ENCODE measurements around the gene DHRS12.
"Not testable (repeated sequence)": the region's sequence is repeated elsewhere in the genome, so short reads cannot be mapped to it uniquely, and the experiment has no call there.

Gene DHRS12

DNA sequence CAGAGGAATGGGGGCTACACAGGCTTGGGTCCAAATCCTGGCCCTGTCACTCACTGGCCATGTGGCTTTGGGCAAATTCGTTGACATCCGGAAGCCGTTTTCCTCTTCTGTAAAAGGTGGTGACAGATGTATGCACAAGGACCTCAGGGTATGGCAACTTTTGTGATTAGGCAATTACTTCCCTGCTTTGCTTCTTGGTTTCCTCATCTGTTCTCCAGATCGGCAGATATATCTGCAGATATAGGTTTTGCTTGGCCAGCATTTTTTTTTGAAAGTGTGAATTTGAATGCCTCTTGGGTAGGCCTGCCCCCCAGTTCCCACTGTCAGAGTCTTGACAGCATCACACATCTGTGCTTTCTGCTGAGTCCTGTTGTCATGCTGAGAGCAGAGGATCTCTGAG is 23.3 kb upstream of the DHRS12 start:
- DNase-seq (ENCODE audit: low read depth): no peak

DNA sequence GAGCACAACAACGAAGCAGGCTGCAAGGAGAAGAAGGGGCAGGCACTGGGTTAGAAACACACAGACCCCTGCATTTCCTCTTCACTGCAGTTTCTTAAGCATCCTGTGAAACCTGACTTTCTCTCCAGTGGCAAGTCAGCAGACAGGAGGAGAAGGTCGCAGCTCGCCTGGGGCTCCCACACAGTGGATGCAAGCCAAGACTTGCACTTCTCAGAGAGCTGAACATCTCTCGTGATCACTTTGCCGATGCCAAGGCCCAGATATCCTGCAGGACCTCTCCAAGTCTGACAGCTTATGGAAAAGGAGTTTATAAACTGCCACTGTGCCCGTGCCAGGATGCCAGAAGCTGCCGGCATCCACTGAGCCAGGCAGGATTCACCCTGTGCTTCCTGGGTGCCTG is 22.6 kb upstream of the DHRS12 start:
- no peak for DNase-seq (ENCODE audit: low read depth)

DNA sequence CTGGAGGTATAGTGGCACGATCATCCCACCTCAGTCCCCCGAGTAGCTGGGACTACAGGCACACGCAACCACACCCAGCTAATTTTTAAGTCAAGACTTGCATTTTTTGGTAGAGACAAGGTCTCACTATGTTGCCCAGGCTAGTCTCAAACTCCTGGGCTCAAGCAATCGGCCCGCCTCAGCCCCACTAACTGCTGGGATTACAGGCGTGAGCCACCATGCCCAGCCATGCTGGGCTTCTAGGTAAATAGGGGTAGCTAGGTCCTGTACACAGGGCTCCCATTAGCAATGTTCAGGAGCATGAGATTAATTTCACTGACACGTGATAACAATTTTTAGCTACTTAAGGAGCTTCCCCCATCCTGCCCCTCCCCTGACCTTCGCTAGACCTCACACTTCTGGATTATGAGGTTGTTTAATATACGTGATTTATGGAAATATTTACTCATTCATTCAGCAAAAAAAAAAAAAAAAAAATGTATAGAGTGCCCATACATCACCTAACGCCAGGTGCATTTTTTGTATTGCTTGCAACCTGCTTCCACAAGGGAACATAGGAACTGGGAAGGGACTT is 21.8 kb upstream of the DHRS12 start:
- DNase-seq (ENCODE audit: low read depth): no peak

DNA sequence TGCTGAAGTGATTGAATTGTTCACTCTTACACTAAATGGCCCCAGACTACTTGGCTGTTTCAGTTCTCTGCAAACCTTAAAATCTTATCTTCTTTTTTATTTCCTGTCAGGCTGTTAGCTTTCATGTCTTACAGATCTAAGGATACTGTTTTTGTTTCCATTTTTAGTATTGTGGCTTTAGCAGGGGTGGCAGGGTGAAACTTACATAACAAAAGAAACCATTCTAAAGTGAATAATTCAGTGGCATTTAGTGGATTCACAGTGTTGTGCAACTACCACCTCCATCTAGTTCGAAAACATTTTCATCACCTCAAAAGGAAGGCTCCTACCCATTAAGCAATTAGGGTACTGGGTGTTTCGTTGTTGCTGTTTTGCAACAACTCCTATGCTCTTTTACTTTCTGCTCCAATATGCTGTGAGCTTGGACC is 21.2 kb upstream of the DHRS12 start:
- no peak for DNase-seq (ENCODE audit: low read depth)

DNA sequence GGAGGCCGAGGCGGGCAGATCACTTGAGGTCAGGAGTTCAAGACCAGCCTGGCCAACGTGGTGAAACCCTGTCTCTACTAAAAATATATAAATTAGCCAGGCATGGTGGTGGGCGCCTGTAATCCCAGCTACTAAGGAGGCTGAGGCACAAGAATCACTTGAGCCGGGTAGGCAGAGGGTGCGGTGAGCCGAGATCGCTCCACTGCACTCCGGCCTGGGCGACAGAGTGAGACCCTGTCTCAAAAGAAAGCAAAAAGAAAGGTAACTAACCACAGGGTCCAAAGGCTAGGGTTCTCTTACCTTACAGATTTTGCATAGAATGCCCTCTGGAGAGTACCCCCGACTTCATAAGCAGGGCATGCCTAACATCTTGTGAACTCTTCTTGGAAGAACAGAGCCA is 20.7 kb upstream of the DHRS12 start:
- DNase-seq (ENCODE audit: low read depth): not testable (repeated sequence)

DNA sequence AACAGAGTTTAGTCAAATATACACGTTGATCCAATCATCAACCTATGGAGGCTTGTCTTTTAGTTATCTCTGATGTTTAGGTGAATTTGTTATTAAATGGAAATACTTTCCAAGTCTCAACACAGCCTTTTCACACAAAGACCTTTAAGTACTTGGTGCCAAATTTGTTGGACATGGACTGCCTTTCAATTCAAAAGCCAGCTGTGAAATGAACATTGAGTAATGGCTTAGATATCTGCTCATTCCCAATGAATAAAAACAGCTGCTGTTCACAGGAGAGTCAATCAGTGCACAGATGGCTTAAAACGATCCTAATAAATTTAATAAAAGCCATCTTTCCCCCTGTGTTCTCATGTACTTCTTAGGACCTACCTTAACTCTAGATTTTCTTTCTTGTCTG is 19.9 kb upstream of the DHRS12 start:
- no peak for DNase-seq (ENCODE audit: low read depth)

DNA sequence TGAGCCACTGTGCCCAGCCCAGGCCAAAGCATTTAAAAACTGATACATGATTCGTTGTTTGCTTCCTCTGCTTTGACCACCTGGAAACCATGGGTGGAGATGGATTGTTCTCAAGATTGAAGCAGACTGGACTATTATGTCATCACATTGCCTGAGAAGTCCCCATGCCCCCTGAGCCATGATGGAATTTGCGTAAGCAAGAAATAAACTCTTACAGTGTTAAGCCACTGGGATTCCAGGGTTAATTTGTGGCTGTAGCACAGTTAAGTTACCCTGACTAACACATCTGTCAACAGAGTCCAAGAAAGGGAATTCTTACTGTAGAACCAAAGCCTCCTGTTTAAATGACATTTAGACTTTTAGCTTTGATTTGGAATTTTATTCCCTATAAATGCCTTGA is 19.4 kb upstream of the DHRS12 start:
- DNase-seq (ENCODE audit: low read depth): no peak

DNA sequence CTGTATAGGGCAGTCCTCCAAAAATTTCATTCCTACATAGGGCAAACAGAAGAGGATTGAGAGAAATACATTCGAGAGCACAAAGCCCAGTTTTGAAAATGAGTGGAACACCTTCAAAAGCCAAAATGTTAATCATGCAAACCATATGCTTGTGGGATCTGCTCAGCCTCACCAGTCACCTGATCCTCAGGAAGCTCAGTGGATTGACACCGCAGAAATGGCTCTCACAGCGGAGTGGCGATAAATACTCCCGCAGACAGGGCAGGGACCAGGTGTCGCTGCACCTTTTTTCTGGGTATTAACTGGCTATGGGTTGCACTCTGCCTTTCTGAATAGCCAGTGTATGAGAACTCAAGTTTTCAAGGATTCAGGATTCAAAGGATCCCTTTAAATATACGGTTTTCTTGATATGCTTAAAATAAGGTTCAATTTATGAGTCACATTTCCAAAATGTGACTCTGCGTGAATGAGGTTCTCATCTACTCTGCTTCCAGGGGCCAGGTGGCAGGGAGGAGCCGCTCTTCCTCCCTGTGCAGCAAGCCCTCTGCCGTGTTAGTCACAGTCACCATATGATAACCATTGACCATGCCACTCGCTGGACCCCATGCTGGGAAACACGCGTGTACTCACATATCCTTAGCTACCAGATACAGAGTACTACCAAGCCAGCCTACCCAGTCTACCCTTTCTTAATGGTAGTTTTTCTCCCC is 18.3 kb upstream of the DHRS12 start:
- no peak for DNase-seq (ENCODE audit: low read depth)

DNA sequence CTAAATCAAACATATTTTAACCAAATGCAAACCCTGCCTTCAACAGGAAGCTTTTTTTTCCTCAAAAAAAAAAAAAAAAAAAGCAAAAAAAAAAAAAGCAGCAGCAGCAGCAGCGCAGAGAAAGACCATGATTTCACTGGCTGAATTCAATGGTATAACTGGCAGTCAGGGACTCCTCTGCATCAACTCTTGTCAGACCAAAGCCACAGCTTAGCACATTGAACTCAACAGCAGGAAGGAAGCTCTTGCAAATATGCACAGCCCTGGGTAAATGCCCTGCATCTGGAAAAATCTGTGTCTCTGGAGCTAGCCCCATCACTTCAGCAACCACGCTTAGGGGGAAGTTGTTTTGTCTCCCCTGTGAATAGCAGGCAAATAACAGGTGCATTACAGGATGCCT is 17.6 kb upstream of the DHRS12 start:
- DNase-seq (ENCODE audit: low read depth): no peak

DNA sequence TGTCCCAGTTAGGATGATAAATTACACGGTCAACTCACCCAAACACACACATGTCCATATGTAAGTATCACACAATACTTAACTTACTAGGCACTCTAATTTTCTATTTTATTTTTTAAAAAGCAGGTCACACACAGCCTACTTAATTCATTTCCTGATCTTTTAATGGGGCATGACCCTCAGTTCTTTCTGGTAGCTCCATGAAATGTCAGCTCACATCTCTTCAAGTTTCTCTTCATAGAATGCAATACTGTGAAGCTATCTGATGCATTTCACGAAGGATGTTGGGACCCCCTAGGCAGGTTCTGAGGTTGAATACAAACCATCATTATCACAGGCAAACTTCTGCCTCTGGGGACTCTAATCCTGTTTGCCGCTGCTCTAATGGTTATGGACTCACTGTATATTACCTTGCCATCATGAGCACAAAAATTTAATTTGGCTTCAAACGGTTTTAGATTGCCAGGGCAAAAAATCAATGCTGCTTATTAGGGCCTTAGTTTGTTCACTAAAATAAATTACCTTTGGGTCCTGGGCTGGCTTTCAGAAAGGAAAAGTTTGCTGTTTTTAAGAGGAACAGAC is 16.1 kb upstream of the DHRS12 start:
- DNase-seq (ENCODE audit: low read depth): no peak

DNA sequence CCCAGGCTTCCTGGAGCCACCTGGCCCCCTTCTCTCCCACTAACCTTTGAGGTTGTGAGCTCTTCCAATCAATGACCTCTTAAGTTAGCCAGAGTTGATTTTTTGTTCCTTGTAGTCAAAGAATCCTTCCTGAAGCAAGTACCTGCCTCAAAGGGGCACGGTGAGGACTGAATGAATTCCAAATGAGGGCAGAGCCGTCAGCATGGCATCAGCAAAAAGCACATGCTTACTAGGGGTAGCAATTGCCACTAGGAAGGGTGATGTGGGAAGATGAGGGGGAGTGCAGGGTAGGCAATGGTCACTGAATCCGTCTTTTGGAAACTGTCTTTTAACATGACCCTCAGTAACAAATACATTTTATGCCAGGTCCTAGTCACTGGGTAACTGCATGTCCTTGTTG is 15.6 kb upstream of the DHRS12 start:
- DNase-seq (ENCODE audit: low read depth): no peak

DNA sequence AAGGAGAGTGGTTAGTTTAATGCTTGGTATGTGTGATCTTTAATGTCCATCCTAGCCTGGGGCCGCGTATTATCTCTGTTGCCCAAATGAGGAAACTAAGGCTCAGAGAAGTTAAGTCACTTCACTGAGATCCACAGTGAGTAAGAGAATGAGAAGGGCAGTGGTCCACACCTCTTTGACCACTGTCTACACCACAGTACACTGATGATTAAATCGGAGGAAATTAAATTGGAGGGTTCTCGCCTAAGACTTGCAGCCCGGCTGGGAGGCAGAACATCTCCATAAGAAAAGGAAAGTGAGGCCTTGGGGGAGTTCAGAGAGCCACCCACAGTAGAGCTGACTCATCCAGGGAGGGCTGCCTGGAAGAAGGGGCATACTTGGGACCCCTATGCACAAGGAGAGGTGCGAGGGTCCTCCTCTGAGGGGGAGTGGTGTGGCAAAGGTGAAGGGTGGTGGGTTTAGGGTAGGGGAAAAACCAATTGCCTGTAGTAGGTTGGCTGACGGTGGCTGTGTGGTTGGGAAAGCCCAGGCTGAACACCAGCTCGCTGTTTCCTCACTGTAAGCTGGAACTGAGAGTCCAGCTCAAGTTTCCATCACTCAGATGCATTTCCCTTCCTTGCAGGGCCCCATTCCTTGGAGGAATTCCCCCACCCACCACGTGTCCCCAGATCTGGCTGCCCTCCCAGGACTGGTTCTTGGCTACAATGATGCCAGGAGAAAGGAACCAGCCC is 15.0 kb upstream of the DHRS12 start:
- no peak for DNase-seq (ENCODE audit: low read depth)

DNA sequence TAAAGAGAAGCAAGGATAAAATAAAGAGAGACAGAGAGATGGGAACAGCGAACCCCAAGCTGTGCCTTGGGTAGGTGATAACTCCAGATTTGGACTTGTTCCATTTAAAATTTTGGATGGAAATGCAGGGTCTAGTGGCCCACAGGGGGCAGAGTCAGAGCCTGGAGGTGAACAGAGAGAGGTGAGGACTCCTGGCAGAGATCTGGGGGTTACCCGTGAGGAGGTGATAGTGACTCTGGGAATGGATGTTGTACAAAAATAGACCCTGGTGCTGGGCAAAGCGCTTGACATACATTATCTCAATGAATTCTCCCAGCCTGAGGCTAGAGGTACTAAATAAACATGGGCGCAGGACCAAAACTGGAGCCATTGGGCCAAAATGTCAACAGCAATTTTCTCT is 14.3 kb upstream of the DHRS12 start:
- DNase-seq (ENCODE audit: low read depth): no peak

DNA sequence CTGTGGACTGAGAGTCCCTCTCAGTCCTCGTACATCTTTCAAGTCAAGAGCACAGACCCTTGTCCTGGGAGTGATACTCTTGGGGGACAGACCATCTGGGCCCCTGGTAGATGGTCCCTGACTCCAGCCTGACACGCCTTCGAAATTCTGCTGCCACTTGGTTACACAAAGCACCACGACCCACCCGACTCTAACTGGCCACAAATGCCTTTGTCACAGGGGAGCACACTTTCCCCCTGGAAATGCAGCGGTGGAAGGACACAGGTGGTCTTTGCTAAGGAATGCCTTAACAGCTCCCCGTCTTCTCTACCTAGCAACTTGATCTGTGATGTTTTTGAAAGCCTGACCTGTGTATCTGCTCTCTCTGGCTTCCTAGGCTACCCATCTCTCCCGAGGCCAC is 13.8 kb upstream of the DHRS12 start:
- no peak for DNase-seq (ENCODE audit: low read depth)

DNA sequence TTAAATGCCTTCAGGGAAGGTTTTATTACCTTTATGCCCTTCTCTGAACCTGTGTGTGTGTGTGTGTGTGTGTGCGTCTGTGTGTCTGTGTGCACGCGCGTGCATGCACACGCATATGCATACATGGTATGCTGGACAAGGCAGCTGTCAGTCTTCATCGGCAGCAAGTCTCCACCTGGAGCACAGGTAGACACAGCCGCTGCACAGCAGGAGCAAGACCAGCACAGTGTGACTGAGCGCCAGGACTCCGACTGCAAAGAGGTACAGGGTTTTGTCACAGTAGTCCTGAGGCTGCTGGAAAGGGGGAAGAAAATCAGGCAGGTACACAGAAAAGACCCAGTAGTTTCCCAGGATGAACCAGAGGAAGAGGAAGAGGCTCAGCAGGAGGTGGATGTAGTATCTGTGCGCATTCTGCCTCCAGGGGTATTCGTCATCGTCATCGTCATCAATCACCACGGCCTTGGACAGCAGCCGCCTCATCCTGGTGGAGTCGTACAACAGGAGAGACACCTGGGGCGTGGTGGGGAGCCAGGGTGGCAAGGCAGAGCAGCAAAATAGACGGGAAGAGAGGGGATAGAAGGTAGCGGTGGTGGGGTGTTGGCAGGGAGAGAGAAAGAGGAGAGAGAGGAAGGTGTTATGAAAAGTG is 12.8 kb upstream of the DHRS12 start:
- DNase-seq (ENCODE audit: low read depth): no peak

DNA sequence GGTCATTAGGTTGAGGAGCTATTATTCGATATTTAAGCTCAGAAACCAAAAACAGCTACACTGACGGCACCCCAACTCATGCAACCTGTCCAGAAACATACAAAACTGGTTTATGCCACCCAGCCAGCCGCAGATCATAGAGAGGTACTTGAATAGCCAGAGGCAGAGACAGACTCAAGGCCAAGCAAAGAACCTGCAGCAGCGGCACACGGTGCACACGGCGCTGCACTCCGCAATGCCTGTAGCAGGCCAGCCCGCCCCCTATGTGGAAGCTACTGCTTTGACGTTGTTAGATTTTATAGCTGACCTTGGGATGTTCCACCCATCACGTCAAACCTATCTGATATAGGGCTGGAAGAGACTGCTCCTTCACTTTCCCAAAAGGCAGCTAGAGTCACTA is 11.9 kb upstream of the DHRS12 start:
- no peak for DNase-seq (ENCODE audit: low read depth)

DNA sequence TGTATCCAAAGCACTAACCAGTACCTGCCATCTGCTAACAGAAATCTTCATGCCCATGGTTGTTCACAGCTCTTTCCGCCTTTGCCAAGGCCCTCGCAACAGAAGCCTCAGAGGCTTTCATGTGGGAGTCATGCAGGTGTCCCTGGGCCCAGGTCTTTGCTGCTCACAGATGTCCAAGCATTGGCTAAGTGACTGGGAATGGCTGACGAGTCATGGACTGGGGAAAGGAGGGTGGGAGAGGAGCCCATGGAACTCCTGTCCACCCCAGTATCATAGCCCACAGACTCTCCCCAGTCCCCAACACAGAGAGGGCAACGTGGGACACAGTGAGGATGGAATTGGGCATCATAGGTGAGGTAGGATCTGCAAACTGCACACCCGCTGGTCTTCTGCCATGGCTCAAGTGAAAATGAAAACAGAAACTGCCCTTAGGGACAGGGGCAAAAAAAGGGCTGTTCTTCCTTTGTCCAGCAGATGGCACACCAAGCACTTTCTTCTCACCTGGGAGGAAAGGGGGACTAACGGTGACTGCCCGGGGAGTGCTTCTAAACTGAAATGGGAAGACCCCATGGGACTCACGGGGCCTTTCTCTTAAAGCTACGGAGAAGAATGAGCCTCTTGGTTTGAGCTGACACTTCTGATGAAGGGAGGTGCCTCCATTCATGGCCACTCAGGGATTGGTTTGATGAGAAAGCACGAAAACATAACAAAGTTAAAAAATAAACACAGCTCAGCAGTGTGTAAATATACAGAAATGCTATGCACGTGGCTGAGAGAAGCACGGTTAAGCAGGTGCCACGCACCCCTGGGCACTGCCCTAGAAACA is 11.1 kb upstream of the DHRS12 start:
- DNase-seq (ENCODE audit: low read depth): peak; percentile 34

DNA sequence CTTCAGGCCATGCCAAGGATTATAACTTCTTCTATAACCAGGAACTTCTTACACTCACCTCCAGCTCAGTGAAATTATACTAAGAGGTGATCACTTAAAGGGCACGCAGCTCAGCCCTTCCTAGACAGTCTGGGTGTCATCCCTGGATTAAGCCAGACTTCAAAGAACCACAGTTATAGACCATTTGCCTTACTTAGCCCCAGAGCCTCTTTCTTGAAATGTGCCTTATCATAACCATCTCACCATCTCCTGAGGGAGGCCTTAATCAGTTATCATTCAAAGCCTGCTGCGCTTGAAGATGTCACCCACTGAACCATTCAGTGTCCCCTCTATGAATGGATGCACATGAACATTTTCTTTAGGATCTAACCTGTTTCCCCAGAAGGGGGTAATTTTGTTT is 10.1 kb upstream of the DHRS12 start:
- DNase-seq (ENCODE audit: low read depth): no peak

DNA sequence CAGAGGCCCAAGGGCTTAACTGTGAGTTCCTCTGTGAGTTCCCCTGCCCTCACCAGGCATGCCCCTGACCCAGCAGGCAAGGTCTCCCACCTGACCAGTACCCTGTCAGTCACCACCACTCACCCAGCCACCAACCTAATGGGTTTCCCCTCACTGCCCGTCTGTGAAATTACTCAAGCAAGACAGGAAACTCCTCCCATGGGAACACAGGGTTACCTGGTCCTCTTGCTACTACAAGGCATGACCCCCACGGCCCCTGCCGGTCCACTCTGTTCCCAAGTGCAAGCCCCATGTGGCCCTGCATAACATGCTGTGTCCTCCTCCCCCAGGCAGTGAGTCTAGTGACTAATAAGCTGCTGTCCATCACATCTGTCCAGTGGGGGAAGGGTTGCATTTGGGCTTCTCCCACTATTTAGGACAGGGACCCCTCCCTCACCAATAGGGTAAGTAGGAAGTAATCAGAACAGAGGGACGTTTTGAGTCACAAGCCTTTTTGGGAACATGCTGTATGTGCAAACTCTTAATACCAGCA is 8.0 kb upstream of the DHRS12 start:
- no peak for DNase-seq (ENCODE audit: low read depth)

DNA sequence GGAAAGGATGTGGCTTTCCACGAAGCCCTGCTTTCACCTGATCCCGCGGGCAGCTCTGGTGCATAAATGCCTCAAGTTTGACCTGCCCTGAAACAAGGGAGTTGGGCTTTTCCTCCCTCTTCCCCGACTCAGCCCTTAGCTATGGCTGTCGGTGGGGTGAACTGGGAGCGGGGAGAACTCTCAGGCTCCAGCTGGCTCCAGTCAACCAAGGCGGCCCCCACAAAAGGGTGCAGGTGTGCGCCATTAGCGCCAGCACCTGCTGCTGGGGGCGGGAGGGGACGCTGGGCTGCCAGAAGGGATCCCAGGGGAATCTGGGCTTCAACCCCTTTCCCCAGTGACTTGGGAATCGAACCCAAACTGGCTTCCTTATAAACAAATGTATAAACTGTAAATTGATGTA is 7.1 kb upstream of the DHRS12 start:
- DNase-seq (ENCODE audit: low read depth): no peak

DNA sequence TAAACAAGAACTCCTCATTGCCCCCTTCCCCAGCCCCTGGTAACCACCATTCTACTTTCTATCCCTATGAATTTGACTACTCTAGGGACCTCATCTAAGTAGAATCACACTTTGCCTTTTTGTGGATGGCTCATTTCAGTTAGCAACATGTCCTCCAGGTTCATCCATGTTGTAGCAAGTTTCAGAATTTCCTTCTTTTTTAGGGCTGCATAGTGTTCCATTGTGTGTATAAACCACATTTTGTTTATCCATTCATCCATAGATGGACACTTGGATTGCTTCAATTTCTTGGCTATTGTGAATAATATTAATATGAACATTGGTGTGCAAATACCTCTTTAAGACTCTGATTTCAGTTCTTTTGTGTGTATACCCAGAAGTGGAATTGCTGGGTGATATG is 4.8 kb upstream of the DHRS12 start:
- no peak for DNase-seq (ENCODE audit: low read depth)

DNA sequence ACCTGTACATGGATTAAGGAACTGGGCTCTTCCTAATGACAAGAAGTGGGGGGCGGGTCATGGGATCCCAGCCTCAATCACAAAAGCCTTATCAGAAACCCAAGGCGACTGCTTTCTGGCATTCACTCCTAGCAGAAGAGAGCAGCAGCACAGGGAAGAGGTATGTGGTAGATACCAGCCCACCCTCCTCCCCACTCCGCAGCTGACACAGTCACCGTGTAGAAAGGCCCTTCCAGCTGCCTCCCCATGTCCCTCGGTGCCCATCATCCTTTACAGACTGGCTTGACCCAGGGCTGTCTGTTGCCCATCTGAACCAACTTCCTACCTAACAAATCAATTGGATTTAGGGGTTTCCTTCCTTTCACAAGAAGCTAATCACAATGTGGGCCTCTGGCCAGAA is 3.1 kb upstream of the DHRS12 start:
- no peak for DNase-seq (ENCODE audit: low read depth)
